K562 (cell line): Measurements from ENCODE around the gene TSGA10IP. TPM values are rescaled to one million over a fixed set of nuclear protein-coding genes. Genes with fewer than 3 reads are reported as not detected.

Experiments used
- ATAC-seq: fragments of 200-7000 bp; cut with Tn5 transposase; 3 replicates; pipeline ENCODE4 v1.9.1; 2020; ENCODE audit warnings: moderate library complexity
- BruUV-seq: library from RNA; stranded (reverse); fragments of 400-500 nt; replicated peaks from 2 replicates; lab custom pipeline; 2021; lab: Mats Ljungman, UMichigan
- CTCF ChIA-PET: fragments of 300-600 bp; formaldehyde crosslinking; extraction: SDS; loops from one replicate; lab custom pipeline; 2021; ENCODE audit warnings: low intra/inter-chr PET ratio; lab: Yijun Ruan, JAX
- POLR2A ChIA-PET: fragments of 300-600, 350-650 bp; sonication (Branson Sonifier 250); formaldehyde crosslinking; extraction: SDS; loops from one replicate; lab custom pipeline; 2021; ENCODE audit warnings: antibody characterized with exemption, inconsistent platforms; lab: Yijun Ruan, JAX
- DNase-seq, 4 experiments: peaks; one replicate each; pipeline versions ENCODE4 v3.0.0 to v3.0.0-alpha.2; 2011 to 2018; ENCODE audit warnings: low spot score in 3 of 4, mixed read lengths in 3 of 4; ENCODE audit errors: extremely low read depth in 1 of 4
- FAIRE-seq: peaks from 2 replicates; lab custom pipeline; 2011; peaks lifted over from hg19 to GRCh38; lab: Jason Lieb, UNC
- H2AFZ ChIP-seq: 2 replicates; pipeline ENCODE4 v1.6.0; 2011; ENCODE audit warnings: low read depth, low read length, control low read depth, inconsistent platforms
- H3K27ac ChIP-seq: fragments of 200-600 bp; 3 replicates; pipeline ENCODE4 v1.8.0; 2011; ENCODE audit warnings: low read depth, mild to moderate bottlenecking, control low read depth, inconsistent platforms, low read length, moderate library complexity, mixed read lengths; ENCODE audit errors: extremely low read depth
- H3K27me3 ChIP-seq, 2 experiments: fragments of 300-600 bp in 1 of 2; 2 replicates in 1 of 2; 3 replicates in 1 of 2; pipeline versions ENCODE4 v1.6.0 to v1.8.0; 2011; ENCODE audit warnings: inconsistent platforms in 2 of 2, low read length in 2 of 2, mild to moderate bottlenecking in 1 of 2, mixed read lengths in 1 of 2, moderate library complexity in 1 of 2; ENCODE audit not compliant: control insufficient read depth in 2 of 2, insufficient read depth in 2 of 2
- H3K36me3 ChIP-seq: fragments of 300-600 bp; 3 replicates; pipeline ENCODE4 v1.8.0; 2011; ENCODE audit warnings: mild to moderate bottlenecking, low read length, inconsistent platforms; ENCODE audit not compliant: control insufficient read depth, insufficient read depth
- H3K4me1 ChIP-seq, 2 experiments: fragments of 200-600 bp in 1 of 2; replicated peaks in 1 of 2; 2 replicates in 1 of 2; 3 replicates in 1 of 2; pipeline versions ENCODE4 v1.5.1 to v1.8.0; 2011; ENCODE audit warnings: inconsistent platforms in 2 of 2, low read length in 2 of 2, mild to moderate bottlenecking in 1 of 2, mixed read lengths in 1 of 2, moderate library complexity in 1 of 2; ENCODE audit not compliant: control insufficient read depth in 2 of 2, insufficient read depth in 2 of 2
- H3K4me2 ChIP-seq: 2 replicates; pipeline ENCODE4 v1.6.1; 2011; ENCODE audit warnings: low read length, control low read depth, inconsistent platforms, mixed read lengths; ENCODE audit not compliant: insufficient read depth
- H3K4me3 ChIP-seq: fragments of 200-600 bp; sonication (generic), shearing (Covaris generic); 2 replicates; pipeline ENCODE4 v1.5.1; 2016; ENCODE audit warnings: control low read depth, inconsistent platforms
- H3K79me2 ChIP-seq: fragments of 200-600 bp; 3 replicates; pipeline ENCODE4 v1.8.0; 2011; ENCODE audit warnings: low read length, inconsistent platforms; ENCODE audit not compliant: control insufficient read depth, insufficient read depth
- H3K9ac ChIP-seq, 2 experiments: 2 replicates each; pipeline versions ENCODE4 v1.6.0 to v1.6.1; 2011; ENCODE audit warnings: low read depth in 2 of 2, low read length in 2 of 2, control low read depth in 1 of 2, inconsistent platforms in 1 of 2, mild to moderate bottlenecking in 1 of 2, mixed read lengths in 1 of 2; ENCODE audit not compliant: insufficient read depth in 1 of 2
- H3K9me1 ChIP-seq: one replicate; pipeline ENCODE4 v1.6.0; 2011; ENCODE audit warnings: inconsistent platforms, mild to moderate bottlenecking, low read length, moderate library complexity; ENCODE audit not compliant: control insufficient read depth, insufficient read depth
- H3K9me3 ChIP-seq: replicated peaks from 2 replicates; pipeline ENCODE4 v1.5.1; 2011; ENCODE audit warnings: low read depth, low read length, inconsistent platforms; ENCODE audit not compliant: control insufficient read depth, insufficient read depth
- H4K20me1 ChIP-seq: replicated peaks from 2 replicates; pipeline ENCODE4 v1.6.1; 2011; ENCODE audit warnings: low read length, inconsistent platforms, mixed read lengths; ENCODE audit not compliant: control insufficient read depth, insufficient read depth
- CREB1 ChIP-seq, 2 experiments: sonication (generic) in 1 of 2; formaldehyde crosslinking in 1 of 2; IDR thresholded peaks; 2 replicates each; pipeline versions ENCODE4 v1.6.1 to v1.8.0; 2012 to 2022; ENCODE audit warnings: inconsistent platforms in 1 of 2, mild to moderate bottlenecking in 1 of 2, missing genetic modification reagents in 1 of 2, moderate library complexity in 1 of 2
- EHMT2 ChIP-seq: fragments of 450-650 bp; IDR thresholded peaks from 2 replicates; pipeline ENCODE4 v1.6.1; 2018; ENCODE audit warnings: antibody characterized with exemption
- ELF1 ChIP-seq: fragments of 200-800 bp; sonication (Bioruptor generic); IDR thresholded peaks from 2 replicates; pipeline ENCODE4 v1.6.1; 2016; ENCODE audit warnings: missing genetic modification characterization, missing compliant biosample characterization
- ERF ChIP-seq: fragments of 450-650 bp; formaldehyde crosslinking; IDR thresholded peaks from 2 replicates; pipeline ENCODE4 v1.4.0; 2020; ENCODE audit warnings: mild to moderate bottlenecking, mixed read lengths
- FOXA1 ChIP-seq: fragments of 450-650 bp; IDR thresholded peaks from 2 replicates; pipeline ENCODE4 v1.6.1; 2016; ENCODE audit warnings: mild to moderate bottlenecking, borderline replicate concordance
- GATAD2A ChIP-seq: fragments of 450-650 bp; IDR thresholded peaks from 2 replicates; pipeline ENCODE4 v1.6.1; 2017
- GATAD2B ChIP-seq: fragments of 450-650 bp; IDR thresholded peaks from 2 replicates; pipeline ENCODE4 v1.6.1; 2017; ENCODE audit warnings: mild to moderate bottlenecking, borderline replicate concordance
- MCM7 ChIP-seq, 2 experiments: fragments of 450-650 bp; IDR thresholded peaks; 2 replicates each; pipeline ENCODE4 v1.6.1; 2016 to 2018
- MEF2D ChIP-seq: conservative IDR thresholded peaks from 2 replicates; pipeline ENCODE4 v1.6.1; 2016; ENCODE audit warnings: low read depth, missing genetic modification characterization, missing compliant biosample characterization
- NONO ChIP-seq, 2 experiments: fragments of 200-400 bp in 1 of 2; fragments of 450-650 bp in 1 of 2; formaldehyde crosslinking in 1 of 2; IDR thresholded peaks; 2 replicates each; pipeline ENCODE4 v1.6.1; 2017; ENCODE audit warnings: low read depth in 2 of 2, mild to moderate bottlenecking in 2 of 2, moderate library complexity in 2 of 2, low read length in 1 of 2
- RB1 ChIP-seq: fragments of 450-650 bp; IDR thresholded peaks from 2 replicates; pipeline ENCODE4 v1.6.1; 2017; ENCODE audit warnings: low read depth, mild to moderate bottlenecking
- RBM14 ChIP-seq: fragments of 200-400 bp; formaldehyde crosslinking; IDR thresholded peaks from 2 replicates; pipeline ENCODE4 v1.6.1; 2018; ENCODE audit warnings: low read depth, mild to moderate bottlenecking, low read length, moderate library complexity, borderline replicate concordance; ENCODE audit not compliant: insufficient read depth
- SMARCB1 ChIP-seq: IDR thresholded peaks from 2 replicates; pipeline ENCODE4 v1.6.1; 2011; ENCODE audit warnings: improper control_type of control experiment, low read depth; ENCODE audit not compliant: insufficient read length
- ZNF212 ChIP-seq: fragments of 450-650 bp; formaldehyde crosslinking; IDR thresholded peaks from 2 replicates; pipeline ENCODE4 v1.4.0; 2020; ENCODE audit warnings: mild to moderate bottlenecking
- WGBS: fragments of 100-300 bp; shearing (Covaris generic); methylation state at CpG from one replicate; pipeline ENCODE4 v1.1.6; 2016; ENCODE audit warnings: low coverage, mixed read lengths; ENCODE audit not compliant: insufficient coverage; ENCODE audit errors: missing lambda C conversion rate; 5-methylcytosine and 5-hydroxymethylcytosine counted together
- in situ Hi-C: fragments of 300-500 bp; cut with MboI; formaldehyde crosslinking; loops from 4 replicates; pipeline ENCODE4 v1.15.0; 2018; ENCODE audit warnings: inconsistent platforms, mixed read lengths
- intact Hi-C: fragments of 100-400 bp; cut with micrococcal nuclease; formaldehyde crosslinking; loops from 2 replicates; pipeline ENCODE4 v1.14.2; 2022
- polyA plus RNA-seq, 8 experiments: library from polyadenylated mRNA; depleted of rRNA in 4 of 8; stranded (reverse) in 5 of 8; unstranded in 3 of 8; fragments of >200 nt; fragmentation: Nextera tagmentation in 2 of 8; fragmentation: Illumina TruSeq in 1 of 8; extraction: Ambion mirVana in 2 of 8; extraction: Trizol in 1 of 8; gene quantifications; 2 replicates each; pipeline versions ENCODE4 v1.2.1 to v1.2.3, GENCODE V29; 2011 to 2014; ENCODE audit warnings: inconsistent platforms in 1 of 8, missing spikeins in 1 of 8
- total RNA-seq, 7 experiments: library from RNA; depleted of rRNA in 6 of 7; stranded (reverse); fragments of >200 nt in 6 of 7; fragmentation: Illumina TruSeq in 2 of 7; extraction: Trizol in 2 of 7; gene quantifications; 2 replicates each; pipeline versions ENCODE4 v1.2.1 to v1.2.3, GENCODE V29; 2011 to 2021; ENCODE audit warnings: low replicate concordance in 1 of 7
- TF ChIP-seq, protein P1 (sequence below): sonication (generic); formaldehyde crosslinking; IDR thresholded peaks from 2 replicates; pipeline ENCODE4 v1.8.0; 2022; ENCODE audit warnings: mild to moderate bottlenecking, low read depth, missing genetic modification reagents
- TF ChIP-seq, protein P2 (sequence below): fragments of 450-650 bp; formaldehyde crosslinking; IDR thresholded peaks from 2 replicates; pipeline ENCODE4 v1.4.0; 2022; ENCODE audit warnings: missing genetic modification characterization
- TF ChIP-seq, protein P3 (sequence below): fragments of 250-450 bp; sonication (Bioruptor Pico); IDR thresholded peaks from 2 replicates; pipeline ENCODE4 v1.5.0; 2021; ENCODE audit warnings: mild to moderate bottlenecking, moderate library complexity

TSGA10IP gene
- total and polyA plus RNA-seq, 9 of the 15 experiments (the other 6 are each of a cell fraction or from before 2014, with no cell fraction given): not detected

DNA sequence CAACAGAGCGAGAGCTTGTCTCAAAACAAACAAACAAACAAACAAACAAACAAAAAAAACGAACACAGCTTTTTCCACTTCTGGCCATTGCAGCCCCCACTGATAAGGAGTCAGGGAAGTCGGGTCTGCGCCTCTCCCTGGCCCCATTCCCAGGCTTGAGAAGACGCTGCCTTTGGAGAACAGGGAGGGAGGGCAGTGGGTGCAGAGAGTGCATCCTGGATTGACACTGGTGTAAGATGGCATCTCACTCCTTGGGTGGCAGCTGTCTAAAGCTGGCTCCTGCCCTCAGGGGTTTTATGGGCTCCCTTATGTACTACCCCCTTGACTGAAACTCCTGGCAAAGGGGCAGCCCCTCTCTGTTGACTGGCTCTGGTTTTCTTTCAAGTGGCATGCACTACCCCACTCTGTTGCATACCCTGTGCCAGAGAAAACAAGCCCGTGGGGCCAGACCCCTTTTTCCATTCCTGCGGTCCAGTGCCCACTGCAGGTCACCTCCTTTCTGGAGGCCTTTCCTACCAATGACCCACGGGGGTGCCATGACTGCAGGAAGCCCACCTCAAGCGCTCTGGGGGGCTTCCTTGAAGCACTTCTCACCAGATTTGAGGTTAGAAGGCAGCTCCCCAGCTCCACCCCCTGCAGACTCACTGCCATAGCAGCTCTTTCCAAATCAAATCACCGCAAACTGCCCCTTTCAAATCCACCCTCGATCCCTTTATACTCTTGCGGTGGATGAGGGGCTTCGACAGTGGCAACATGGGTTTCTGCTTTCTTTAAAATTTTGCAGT is 13.3 kb upstream of the TSGA10IP start:
- no peak overlapping the region for H3K27ac ChIP-seq
- H3K4me1 ChIP-seq: peaks cover 27 to 52% of the 10 kb centered on the region in 2 experiments; a peak in 4 of 5 replicates
- 54% methylated on average over 13 of the region's 13 CpGs for WGBS
- H3K4me2 ChIP-seq: no peak overlapping the region
- peak overlapping the region; percentile 48 for H2AFZ ChIP-seq
- no peak for ATAC-seq
- no peak overlapping the region for H3K4me3 ChIP-seq
- no TSS peak for BruUV-seq
- POLR2A ChIA-PET: interaction anchor here (2.4 kb wide), 1 partner anchor 29 kb away, joined by 5 read pairs; no protein-coding TSS in a partner anchor
- H3K9me3 ChIP-seq: no peaks in the 10 kb centered on the region
- H3K79me2 ChIP-seq: no peaks in the 10 kb centered on the region
- no peak overlapping the region for H3K9ac ChIP-seq
- intact Hi-C loops (no loop called here), in situ Hi-C loops (no loop called here)
- no peaks in the 10 kb centered on the region for H4K20me1 ChIP-seq
- no peaks in the 10 kb centered on the region for H3K27me3 ChIP-seq
- H3K36me3 ChIP-seq: no peaks in the 10 kb centered on the region
- H3K9me1 ChIP-seq: no peaks in the 10 kb centered on the region
- no peak for FAIRE-seq
- DNase-seq: no peak
- CTCF ChIA-PET: no interaction called here
- no peak for TF ChIP-seq NONO (IDR thresholded peaks at IDR 0.05; ENCODE audit: low read depth in 2 of 2, low read length in 1 of 2)
- TF ChIP-seq SMARCB1: no peak
- no peak for TF ChIP-seq EHMT2
- no peak for TF ChIP-seq MEF2D
- TF ChIP-seq, protein P1, sequence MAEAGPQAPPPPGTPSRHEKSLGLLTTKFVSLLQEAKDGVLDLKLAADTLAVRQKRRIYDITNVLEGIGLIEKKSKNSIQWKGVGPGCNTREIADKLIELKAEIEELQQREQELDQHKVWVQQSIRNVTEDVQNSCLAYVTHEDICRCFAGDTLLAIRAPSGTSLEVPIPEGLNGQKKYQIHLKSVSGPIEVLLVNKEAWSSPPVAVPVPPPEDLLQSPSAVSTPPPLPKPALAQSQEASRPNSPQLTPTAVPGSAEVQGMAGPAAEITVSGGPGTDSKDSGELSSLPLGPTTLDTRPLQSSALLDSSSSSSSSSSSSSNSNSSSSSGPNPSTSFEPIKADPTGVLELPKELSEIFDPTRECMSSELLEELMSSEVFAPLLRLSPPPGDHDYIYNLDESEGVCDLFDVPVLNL (CRISPR knock-in tag): no peak
- no peak for TF ChIP-seq CREB1 (IDR thresholded peaks at IDR 0.05)
- TF ChIP-seq CREB1 (CRISPR knock-in tag; IDR thresholded peaks at IDR 0.05): no peak
- no peak for TF ChIP-seq ZNF212 (CRISPR knock-in tag)
- TF ChIP-seq, protein P2, sequence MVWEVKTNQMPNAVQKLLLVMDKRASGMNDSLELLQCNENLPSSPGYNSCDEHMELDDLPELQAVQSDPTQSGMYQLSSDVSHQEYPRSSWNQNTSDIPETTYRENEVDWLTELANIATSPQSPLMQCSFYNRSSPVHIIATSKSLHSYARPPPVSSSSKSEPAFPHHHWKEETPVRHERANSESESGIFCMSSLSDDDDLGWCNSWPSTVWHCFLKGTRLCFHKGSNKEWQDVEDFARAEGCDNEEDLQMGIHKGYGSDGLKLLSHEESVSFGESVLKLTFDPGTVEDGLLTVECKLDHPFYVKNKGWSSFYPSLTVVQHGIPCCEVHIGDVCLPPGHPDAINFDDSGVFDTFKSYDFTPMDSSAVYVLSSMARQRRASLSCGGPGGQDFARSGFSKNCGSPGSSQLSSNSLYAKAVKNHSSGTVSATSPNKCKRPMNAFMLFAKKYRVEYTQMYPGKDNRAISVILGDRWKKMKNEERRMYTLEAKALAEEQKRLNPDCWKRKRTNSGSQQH (CRISPR knock-in tag): no peak
- TF ChIP-seq ERF (CRISPR knock-in tag): no peak
- no peak for TF ChIP-seq MCM7 (IDR thresholded peaks at IDR 0.05)
- no peak for TF ChIP-seq RBM14
- TF ChIP-seq, protein P3, sequence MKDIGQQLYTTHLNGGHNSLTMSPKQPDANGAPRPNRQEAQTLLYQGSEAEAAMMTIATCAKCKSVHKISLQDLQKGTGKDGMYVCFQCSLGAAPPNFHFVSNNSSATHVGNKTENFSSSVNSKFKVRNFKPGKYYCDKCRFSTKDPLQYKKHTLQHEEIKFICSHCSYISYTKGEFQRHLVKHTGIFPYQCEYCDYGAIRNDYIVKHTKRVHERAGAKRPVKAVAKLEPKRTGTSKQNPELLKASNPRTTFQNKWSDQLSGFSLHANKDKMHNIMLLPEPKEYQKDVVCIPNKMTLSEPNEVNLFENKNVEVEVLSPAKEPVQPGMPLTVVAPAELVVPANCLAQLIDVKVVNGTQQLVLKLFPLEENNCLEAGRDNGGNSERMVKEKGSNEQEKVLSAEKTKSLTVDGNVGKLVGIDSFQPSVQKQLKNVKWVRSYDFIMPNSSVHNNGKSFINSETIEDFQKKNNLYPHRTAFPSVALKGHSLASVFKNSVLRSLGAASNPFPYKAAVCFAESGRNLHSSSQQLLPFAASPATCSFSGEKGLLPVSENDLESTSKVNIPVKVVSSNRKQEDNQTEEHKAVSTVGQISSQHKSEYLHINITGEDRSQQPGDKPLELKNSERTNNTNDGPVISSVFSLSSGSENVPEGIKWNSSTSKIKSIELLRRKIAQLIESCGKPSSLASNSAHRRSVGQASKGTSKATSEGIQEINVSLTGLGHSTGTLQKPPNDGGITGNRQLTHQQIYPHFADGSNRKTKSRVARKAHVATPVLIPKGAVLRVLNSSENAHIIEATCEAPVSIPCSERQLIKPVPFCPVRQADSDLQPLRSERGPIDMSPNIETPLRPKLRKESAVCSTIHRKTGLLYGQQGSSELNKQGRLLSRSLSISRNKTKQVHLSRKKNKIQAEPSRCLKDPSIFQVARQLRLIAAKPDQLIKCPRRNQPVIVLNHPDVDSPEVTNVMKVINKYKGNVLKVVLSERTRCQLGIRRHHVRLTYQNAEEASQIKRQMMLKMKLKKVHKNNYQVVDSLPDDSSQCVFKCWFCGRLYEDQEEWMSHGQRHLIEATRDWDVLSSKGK (CRISPR knock-in tag): no peak
- no peak for TF ChIP-seq ELF1 (tag)
- no peak for TF ChIP-seq FOXA1
- no peak for TF ChIP-seq RB1
- no peak for TF ChIP-seq GATAD2A
- TF ChIP-seq GATAD2B: no peak
